DOHH2 (cell line): ENCODE results near the gene GOSR1.
"Not testable (repeated sequence)": the region's sequence is repeated elsewhere in the genome, so short reads cannot be mapped to it uniquely, and the experiment has no call there.

Source experiments
- H3F3A ChIP-seq: fragments of 200-600 bp; sonication (generic), shearing (Covaris generic); 2 replicates; pipeline ENCODE4 v1.6.0; 2016; ENCODE audit warnings: antibody characterized with exemption, mild to moderate bottlenecking; ENCODE audit not compliant: control insufficient read depth, insufficient read depth
- H3K27ac ChIP-seq: fragments of 200-600 bp; sonication (generic); 2 replicates; pipeline ENCODE4 v1.5.1; 2014; ENCODE audit warnings: low read depth, mild to moderate bottlenecking, low read length, moderate library complexity
- H3K27me3 ChIP-seq: fragments of 200-600 bp; sonication (generic); 2 replicates; pipeline ENCODE4 v1.6.1; 2014; ENCODE audit warnings: mild to moderate bottlenecking, low read length, mixed read lengths; ENCODE audit not compliant: control insufficient read depth
- H3K36me3 ChIP-seq: fragments of 200-600 bp; sonication (generic); 2 replicates; pipeline ENCODE4 v1.6.1; 2014; ENCODE audit warnings: mild to moderate bottlenecking, low read length, moderate library complexity, mixed read lengths; ENCODE audit not compliant: control insufficient read depth
- H3K4me1 ChIP-seq: fragments of 200-600 bp; sonication (generic); 2 replicates; pipeline ENCODE4 v1.6.1; 2014; ENCODE audit warnings: mild to moderate bottlenecking, low read length, mixed read lengths; ENCODE audit not compliant: control insufficient read depth
- H3K4me2 ChIP-seq: fragments of 200-600 bp; sonication (generic); 2 replicates; pipeline ENCODE4 v1.6.0; 2014; ENCODE audit warnings: mild to moderate bottlenecking, low read length, moderate library complexity
- H3K4me3 ChIP-seq: fragments of 200-600 bp; sonication (generic); 2 replicates; pipeline ENCODE4 v1.5.1; 2014; ENCODE audit warnings: mild to moderate bottlenecking, low read length, mixed read lengths
- H3K79me2 ChIP-seq: fragments of 200-600 bp; sonication (generic); 2 replicates; pipeline ENCODE4 v1.6.1; 2014; ENCODE audit warnings: mild to moderate bottlenecking, low read length, mixed read lengths; ENCODE audit not compliant: control insufficient read depth
- H3K9me2 ChIP-seq: fragments of 200-600 bp; sonication (generic); replicated peaks from 2 replicates; pipeline ENCODE4 v1.6.1; 2014; ENCODE audit warnings: mild to moderate bottlenecking, low read length, mixed read lengths; ENCODE audit not compliant: control insufficient read depth
- H3K9me3 ChIP-seq: fragments of 200-600 bp; sonication (generic); 2 replicates; pipeline ENCODE4 v1.6.1; 2014; ENCODE audit warnings: antibody characterized with exemption, low read length, mixed read lengths; ENCODE audit not compliant: control insufficient read depth, insufficient read depth
- H4K20me1 ChIP-seq: fragments of 200-600 bp; sonication (generic); 2 replicates; pipeline ENCODE4 v1.6.0; 2014; ENCODE audit warnings: low read depth, mild to moderate bottlenecking, antibody characterized with exemption, low read length, moderate library complexity; ENCODE audit not compliant: control insufficient read depth, insufficient read depth
- CTCF ChIP-seq: fragments of 200-600 bp; sonication (generic); IDR thresholded peaks from one replicate; pipeline ENCODE4 v1.5.1; 2014; ENCODE audit warnings: antibody characterized with exemption, mild to moderate bottlenecking, low read depth, low read length; ENCODE audit not compliant: poor library complexity, severe bottlenecking
- EZH2phosphoT487 ChIP-seq: fragments of 200-600 bp; sonication (generic); IDR thresholded peaks from 2 replicates; pipeline ENCODE4 v1.6.1; 2017; ENCODE audit warnings: borderline replicate concordance, mild to moderate bottlenecking, antibody characterized with exemption, low read length, moderate library complexity, mixed read lengths

The GOSR1 gene

GRCh38 chr17:30547778-30548573, 70.8 kb downstream of the GOSR1 start:
- no peak overlapping the region for H3K4me2 ChIP-seq
- peaks cover 29% of the 10 kb centered on the region for H3K4me1 ChIP-seq
- H3K9me3 ChIP-seq: no peaks in the 10 kb centered on the region
- no peaks in the 10 kb centered on the region for H3F3A ChIP-seq
- H3K36me3 ChIP-seq: no peaks in the 10 kb centered on the region
- no peak overlapping the region for H3K4me3 ChIP-seq
- H3K27me3 ChIP-seq: no peaks in the 10 kb centered on the region
- H3K27ac ChIP-seq: no peak overlapping the region
- TF ChIP-seq EZH2phosphoT487 (no peak), CTCF (no peak)
- no peaks in the 10 kb centered on the region for H4K20me1 ChIP-seq
- no peaks in the 10 kb centered on the region for H3K79me2 ChIP-seq
- no peaks in the 10 kb centered on the region for H3K9me2 ChIP-seq

- H3K9me2 ChIP-seq, H3K36me3 ChIP-seq, H3K27ac ChIP-seq, H3K27me3 ChIP-seq, H3K79me2 ChIP-seq, H3F3A ChIP-seq, H3K9me3 ChIP-seq, H3K4me3 ChIP-seq, H3K4me2 ChIP-seq, H4K20me1 ChIP-seq: not testable (repeated sequence)
- peaks cover 29% of the 10 kb centered on the region for H3K4me1 ChIP-seq
Observed at GRCh38 chr17:30549181-30549580, 72.0 kb downstream of the GOSR1 start.

- no peaks in the 10 kb centered on the region for H4K20me1 ChIP-seq
- no peaks in the 10 kb centered on the region for H3K9me3 ChIP-seq
- H3K4me1 ChIP-seq: peaks cover 29% of the 10 kb centered on the region
- H3F3A ChIP-seq: no peaks in the 10 kb centered on the region
- no peaks in the 10 kb centered on the region for H3K9me2 ChIP-seq
- no peaks in the 10 kb centered on the region for H3K79me2 ChIP-seq
- H3K4me3 ChIP-seq: no peak overlapping the region
- H3K27me3 ChIP-seq: no peaks in the 10 kb centered on the region
- H3K36me3 ChIP-seq: no peaks in the 10 kb centered on the region
- TF ChIP-seq EZH2phosphoT487 (no peak), CTCF (no peak)
- peak overlapping the region; percentile 81 for H3K4me2 ChIP-seq
- no peak overlapping the region for H3K27ac ChIP-seq
Observed at GRCh38 chr17:30549864-30550511, 72.8 kb downstream of the GOSR1 start.
